HG03045 (cell line): Measurements from ENCODE around the gene RNF212.

Experiments
- ATAC-seq: cut with Tn5 transposase; IDR thresholded peaks from one replicate; pipeline ENCODE4 v1.9.1; 2021; ENCODE audit warnings: mild to moderate bottlenecking, moderate library complexity; ENCODE audit not compliant: unreplicated experiment

RNF212 gene

DNA sequence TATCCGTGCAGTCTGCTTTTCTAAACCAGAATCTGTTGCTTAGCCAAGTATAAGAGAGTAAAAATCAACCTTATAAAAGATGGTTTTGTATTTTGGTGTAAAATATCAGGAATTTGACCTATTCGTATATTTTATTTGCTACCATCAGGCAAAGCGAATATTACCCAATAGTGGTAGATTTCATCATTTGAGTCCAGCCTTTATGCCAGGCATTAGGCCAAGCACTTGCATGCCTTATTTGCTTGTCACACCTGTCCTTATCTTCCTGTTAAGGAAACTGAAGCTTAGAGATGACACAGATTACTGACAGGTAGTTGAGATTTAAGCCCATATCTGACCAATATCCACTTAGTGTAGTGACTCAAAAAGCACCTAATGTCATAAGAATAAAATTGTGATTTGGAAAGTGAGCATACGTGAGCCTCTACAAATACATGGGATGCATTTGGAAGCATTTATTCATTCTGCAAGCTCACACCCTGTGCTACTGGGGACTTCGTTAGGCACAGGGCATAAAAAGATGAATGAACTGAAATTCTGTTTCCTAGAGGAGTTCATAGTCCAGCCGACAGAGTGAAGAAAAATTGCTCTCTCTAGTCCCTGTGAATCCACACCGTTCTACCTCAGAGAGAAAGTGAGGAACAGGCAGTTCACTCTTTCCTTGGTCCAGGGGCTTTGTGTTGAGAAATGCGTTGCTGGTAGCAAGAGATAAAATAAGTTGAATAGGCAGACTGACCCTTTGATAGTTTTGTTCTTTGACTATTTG is 2.3 kb upstream of the RNF212 start:
- no peak for ATAC-seq

DNA sequence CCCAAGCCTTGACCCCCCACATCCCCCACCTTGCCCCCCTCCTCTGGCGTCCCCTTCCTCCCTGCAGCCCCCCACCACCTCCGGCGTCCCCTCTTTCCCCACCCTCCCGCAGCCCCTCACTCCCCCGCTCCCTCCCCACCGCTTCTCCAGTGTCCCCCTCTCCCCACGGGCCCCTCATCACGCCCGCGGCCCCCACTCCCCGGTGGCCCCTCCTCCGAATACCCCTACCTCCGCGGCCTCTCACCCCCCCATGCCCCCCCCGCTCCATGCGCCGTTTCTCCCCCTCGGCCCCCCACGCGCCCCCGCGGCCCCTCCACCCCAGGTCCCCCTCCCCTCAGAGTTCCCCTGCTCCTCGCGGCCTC is 562 bp downstream of the RNF212 start:
- ATAC-seq: no peak

DNA sequence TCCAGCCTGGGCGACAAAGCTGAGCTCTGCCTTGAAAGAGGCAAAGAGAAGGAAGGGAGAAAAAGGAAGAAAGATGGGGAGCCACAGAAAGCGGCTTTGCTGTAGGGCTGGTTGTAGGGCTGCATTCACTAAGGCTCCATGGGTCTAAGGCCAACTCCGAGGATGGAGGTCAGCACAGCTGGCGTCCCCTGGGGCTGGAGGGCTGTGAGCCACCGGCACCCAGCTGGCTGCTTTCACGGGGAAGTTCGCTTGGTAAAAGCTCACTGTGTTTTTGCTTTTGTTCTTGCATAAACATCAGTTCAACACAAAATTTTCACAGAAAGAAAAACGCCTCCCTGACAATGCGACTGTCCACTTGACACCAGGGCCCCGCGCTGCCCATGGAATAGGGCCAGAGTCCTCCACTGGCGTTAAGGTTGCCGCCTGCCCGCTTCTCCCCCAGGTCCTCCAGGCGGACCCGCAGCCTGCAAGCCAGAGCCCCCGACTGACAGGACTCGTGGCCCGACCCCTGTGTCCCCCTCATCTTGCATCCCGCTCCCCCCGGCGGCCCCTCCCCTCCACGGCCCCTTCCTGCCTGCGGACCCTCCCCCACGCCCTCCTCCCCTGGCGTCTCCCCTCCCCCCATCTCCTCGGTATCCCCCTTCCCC is 1.1 kb downstream of the RNF212 start:
- no peak for ATAC-seq

DNA sequence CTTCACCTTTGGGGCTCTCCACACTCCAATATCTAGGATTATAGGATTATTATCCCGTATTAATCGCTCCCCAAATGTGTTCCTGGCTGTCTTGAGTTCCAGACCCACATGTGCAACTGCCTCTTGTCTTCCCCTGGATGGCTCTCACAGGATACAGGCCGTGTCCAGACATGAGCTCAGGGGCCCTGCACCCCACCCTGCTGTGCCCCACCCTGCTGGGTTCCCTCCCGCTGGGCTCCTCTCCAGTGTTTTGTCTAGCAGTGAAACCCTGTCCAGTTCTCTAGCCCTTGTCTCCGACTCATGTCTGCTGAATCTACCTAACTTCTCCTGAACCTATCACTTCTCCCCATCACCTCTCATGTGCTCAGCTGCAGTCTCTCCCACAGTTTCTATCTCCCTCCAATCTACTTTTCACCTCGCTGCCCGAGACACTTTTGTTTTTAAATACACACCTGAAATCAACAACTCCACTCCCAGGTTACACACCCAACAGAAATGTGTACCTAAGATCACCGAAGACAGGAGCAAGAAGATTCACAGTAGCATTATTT is 2.0 kb downstream of the RNF212 start:
- no peak for ATAC-seq

DNA sequence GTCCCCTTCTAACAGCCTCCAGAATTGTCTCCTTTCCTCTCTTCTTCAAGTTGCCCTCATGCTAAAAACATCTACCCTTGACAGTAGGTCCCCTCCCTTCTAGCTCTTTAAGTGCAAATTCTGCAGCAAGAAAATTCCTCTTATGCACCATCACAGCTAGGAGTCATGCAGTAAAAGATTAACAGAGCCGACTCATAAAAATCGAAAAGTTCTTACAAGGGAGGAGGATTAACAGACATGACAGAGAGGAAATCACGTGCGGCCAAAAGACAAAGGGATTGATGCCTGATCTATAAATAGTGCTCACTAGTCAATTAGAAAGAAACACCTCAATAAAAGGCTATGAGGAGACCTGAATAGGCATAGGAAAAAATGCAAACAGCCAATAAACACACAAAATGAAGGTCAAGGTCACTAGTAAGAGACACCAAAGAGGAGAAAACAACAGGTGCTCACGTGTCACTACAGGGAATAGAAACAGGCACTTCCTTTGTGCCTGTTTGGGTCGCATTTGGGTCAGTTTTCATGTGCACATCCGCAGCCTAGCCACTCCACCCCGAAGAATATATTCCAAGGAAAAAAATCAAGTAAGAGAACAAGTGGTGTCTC is 3.4 kb downstream of the RNF212 start:
- no peak for ATAC-seq

DNA sequence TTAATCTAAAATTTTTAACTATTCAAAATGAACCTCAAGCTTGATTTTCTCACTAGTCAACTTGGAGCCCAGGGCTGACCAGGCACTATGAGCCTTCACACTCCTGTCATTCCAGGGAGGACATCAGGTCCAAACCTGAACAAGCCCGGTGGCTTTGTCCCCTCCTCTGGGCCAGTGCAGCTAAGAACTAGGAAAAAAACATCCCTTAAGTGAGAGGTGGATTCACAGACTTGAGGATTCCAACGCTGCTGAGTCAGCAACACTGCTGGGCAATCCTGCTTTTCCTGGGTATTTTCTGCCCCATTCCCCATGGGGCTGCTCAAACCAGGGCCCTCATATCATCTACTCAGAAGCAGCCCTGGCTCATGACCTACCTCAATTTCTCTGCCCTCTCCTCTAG is 4.0 kb downstream of the RNF212 start:
- ATAC-seq: no peak

DNA sequence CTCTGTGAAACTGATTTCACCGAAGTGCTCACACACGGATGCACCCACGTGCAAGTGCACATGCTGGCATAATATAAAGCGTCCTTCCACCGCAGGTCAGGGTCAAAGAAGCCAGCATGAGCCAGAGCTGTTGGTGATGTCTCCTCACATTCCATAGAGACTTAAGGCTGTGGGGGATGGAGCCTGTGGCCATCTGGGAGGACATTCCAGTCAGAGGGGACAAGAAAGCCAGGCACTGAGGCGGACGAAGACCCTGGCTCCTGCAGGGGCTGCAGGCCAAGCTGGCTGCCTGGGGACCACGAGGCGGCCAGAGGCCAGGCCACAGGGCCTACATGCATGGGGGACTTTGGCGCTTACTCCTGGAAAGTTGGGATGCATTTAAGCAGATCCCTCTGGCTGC is 7.7 kb downstream of the RNF212 start:
- ATAC-seq: no peak

DNA sequence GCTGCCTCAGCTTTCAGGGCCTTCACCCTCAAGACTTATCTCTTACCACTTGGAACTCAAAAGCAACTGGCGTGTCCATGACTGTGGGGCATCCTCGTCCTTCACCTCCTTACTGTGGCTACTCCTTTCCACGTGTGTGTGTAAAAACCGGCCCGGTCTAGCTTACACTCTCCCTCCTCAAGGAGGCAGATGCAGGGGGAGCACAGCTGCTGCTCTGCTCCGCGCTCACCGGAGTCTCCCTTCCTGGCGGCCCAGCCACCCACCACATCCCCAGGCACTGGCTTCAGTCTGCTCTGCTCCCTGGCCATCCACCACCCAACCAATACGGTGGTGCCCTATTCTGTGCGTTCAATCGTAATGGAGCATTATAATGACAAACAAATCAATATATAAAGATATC is 8.3 kb downstream of the RNF212 start:
- no peak for ATAC-seq

DNA sequence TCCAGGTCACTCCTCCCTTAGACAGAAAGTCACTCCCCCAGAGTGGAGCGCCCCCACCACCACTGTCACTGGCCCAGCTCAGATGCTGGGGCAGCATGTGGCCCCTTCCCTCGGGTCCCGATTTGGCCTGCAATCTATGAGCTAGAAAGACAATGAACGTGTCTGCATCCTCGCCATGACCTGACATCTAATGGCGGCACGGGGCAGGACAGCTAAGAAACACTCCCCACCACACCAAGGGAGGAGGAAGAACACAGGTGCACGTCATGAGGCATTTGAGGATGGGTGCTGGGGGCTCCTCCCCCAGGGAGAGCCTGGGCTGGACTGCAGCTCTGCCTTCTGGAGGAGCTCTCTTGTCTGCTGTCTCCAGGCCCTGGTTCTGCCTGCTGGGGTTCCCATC is 8.7 kb downstream of the RNF212 start:
- no peak for ATAC-seq

DNA sequence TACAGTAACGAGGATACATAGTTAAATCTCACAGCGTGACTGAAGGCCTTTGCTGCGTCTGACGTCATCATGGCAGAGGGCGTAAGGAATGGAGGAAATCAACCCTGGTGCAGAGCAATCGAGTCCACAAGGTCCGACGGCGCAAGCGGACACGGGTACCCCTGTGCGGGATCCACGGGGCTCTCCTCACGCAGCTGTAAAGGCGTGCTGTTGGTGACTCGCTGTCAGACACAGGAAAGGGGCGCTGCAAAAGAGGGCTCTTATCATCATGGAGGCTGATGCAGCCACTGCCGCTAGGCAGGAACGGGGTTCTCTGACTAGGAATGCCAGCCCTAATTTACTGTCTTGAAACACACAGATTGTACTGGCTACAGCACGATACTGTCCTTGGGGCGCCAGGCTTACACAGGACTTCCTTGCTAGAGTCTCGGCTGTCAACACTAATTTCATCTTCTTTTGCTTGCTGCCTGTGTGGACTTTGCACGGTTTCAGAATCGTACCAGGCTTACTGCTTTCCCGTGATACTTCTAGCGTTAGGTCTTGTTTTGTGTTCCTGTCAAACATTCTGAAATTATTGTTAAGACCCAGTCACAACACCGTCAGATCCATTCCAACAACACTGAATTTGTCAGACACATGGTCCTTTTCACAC is 13.6 kb downstream of the RNF212 start:
- ATAC-seq: no peak

DNA sequence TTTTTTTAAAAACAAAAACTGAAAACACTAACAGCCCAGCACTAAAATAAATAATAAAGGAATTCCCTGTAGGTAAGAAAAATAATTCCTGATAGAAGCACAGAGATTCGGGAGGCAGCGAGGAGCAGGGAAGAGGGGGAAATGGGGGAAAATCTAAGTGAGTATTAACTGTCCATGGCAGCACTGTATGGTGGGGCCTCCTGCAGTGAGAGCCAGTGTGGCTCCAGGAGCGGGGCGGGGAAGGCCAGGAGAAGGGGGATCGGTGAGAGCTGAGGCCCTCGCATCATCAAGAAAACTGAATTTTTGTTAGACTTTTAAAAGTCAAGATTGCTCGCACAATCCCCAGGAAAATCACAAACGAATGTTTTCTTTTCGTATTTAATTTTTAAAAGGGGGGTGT is 14.1 kb downstream of the RNF212 start:
- no peak for ATAC-seq

DNA sequence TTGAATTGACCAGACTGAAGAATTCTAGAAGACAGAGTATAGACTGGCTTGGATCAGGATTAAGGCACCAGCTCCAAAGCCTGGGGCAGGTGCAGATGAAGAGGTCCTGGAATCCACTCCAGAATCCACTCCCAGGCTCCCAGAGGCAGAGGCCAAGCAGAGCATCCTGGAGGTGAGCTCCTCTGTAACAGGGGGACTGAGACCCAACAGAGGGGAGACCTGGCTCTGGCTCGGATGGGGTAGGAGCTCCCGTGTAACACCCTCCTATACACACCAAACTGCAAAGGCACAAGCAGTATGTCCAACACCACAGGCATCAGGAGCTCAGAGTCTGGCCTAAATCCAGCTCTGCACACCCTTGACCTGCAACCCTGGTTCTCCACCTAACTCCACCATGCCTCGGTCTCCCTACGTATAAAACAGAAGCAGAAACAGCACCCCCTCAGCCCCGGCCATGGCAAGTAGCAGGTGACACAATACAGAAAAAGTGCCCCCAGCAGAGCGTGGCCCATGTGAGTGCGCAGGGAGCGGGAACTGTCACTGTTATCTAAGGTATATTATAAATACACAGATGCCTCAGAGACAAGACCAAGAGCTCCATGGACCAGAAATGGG is 14.9 kb downstream of the RNF212 start:
- ATAC-seq: no peak

DNA sequence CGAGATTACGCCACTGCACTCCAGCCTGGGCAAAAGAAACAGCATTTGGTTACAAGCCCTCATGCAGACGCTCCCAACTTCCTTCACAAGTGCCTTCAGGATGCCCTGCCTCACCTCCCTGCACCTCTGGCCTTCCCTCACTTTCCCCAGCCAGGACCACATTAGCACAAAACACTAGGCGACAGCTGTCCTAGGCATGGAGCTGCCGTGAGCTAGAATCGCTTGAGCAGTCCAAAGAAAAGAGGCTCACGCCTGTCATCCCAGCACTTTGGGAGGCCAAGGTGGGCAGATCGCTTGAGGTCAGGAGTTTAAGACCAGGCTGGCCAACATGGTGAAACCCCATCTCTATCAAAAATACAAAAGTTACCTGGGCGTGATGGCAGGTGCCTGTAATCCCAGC is 15.8 kb downstream of the RNF212 start:
- ATAC-seq: no peak

GRCh38 chr4:1096841-1097240 is 16.5 kb downstream of the RNF212 start:
- ATAC-seq: no peak

DNA sequence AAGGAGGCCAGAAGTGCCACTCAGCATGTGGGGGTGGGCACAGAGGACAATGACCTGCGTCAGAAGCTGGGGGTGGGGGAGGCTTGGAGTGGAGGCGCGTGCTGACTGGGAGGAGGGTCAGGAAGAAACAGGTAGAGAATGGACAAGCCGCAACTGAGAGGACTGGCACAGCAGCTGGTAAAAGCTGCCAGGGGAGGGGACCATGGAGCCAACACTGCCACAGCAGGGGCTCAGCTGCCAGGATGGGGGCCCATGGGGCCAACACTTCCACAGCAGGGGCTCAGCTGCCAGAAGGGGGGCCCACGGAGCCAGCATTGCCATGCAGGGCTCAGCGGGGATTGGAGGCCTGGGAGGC is 19.1 kb downstream of the RNF212 start:
- no peak for ATAC-seq

DNA sequence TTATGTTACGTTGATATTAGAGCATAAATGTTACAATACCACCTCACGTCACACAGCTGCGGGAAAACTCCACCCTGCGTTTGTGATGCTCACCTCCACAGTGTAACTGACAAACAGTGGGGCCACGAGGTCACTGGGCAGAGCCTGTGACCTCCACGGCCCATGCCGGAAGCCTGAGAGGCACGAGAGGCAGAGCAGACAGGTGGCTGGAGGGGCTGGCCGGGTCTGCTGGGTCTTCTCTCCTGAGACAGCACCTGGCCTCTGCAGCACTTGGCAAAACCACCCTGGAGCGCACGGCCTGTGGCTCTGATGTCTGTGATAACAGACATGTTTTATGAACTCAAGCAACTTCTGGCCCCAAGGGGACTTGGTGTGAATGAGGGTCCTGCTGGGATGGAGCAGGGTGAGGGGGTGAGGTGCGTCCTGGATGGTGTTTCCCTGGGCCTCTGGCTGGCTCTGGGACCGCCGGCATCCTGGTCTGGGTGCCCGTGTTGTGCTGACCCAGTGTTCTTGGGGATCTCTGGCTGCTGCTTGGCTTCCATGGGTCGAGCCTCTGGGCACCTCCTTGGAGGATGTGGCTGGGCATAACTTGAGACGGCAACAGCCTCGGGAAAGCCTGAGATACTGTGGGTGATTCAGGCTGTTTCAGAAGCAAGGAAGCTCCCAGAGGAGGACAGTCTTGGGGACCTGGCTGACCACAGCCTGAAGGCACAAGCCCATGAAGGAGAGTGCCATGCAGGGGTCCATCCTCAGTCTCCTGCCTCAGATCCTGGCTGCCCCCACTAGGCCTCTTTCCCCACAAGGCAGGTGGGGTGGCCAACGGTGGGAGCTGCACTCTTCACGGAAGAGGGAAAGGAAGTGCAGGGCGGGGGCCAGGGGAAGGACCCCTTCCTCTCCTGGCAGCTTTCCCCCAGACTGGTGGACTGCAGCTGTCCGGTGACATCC is 19.7 kb downstream of the RNF212 start:
- no peak for ATAC-seq

GRCh38 chr4:1092983-1093361 is 20.4 kb downstream of the RNF212 start:
- ATAC-seq: no peak

- ATAC-seq: no peak
Measured at GRCh38 chr4:1092026-1092982, 21.1 kb downstream of the RNF212 start.

GRCh38 chr4:1091561-1091995 is 21.8 kb downstream of the RNF212 start:
- no peak for ATAC-seq
